Astrocyte (in vitro differentiated cells and primary cell): Measurements from ENCODE around the gene EPHA7. TPM values are rescaled to one million over a fixed set of nuclear protein-coding genes. Genes with fewer than 3 reads are reported as not detected.

Experiments used
- DNase-seq: peaks from one replicate; pipeline ENCODE4 v3.0.0-alpha.2; 2010; ENCODE audit warnings: low read depth
- FAIRE-seq: peaks from 2 replicates; lab custom pipeline; 2011; peaks lifted over from hg19 to GRCh38; lab: Jason Lieb, UNC
- H2AFZ ChIP-seq: 2 replicates; pipeline ENCODE4 v1.6.0; 2012; ENCODE audit warnings: low read depth, low read length, inconsistent platforms
- H3K27ac ChIP-seq: 2 replicates; pipeline ENCODE4 v1.5.1; 2011; ENCODE audit warnings: low read depth, low read length, inconsistent platforms
- H3K27me3 ChIP-seq: 2 replicates; pipeline ENCODE4 v1.6.0; 2011; ENCODE audit warnings: low read length, inconsistent platforms; ENCODE audit not compliant: insufficient read depth
- H3K36me3 ChIP-seq: 2 replicates; pipeline ENCODE4 v1.5.1; 2011; ENCODE audit warnings: low read length, inconsistent platforms; ENCODE audit not compliant: insufficient read depth
- H3K4me1 ChIP-seq: 2 replicates; pipeline ENCODE4 v1.5.1; 2011; ENCODE audit warnings: low read length, inconsistent platforms; ENCODE audit not compliant: insufficient read depth
- H3K4me2 ChIP-seq: 2 replicates; pipeline ENCODE4 v1.6.0; 2012; ENCODE audit warnings: low read length, inconsistent platforms
- H3K4me3 ChIP-seq: 2 replicates; pipeline ENCODE4 v1.5.1; 2011; ENCODE audit warnings: low read depth, mild to moderate bottlenecking, low read length, inconsistent platforms; ENCODE audit not compliant: insufficient read depth
- H3K79me2 ChIP-seq: 2 replicates; pipeline ENCODE4 v1.6.0; 2012; ENCODE audit warnings: mild to moderate bottlenecking, low read length, inconsistent platforms; ENCODE audit not compliant: insufficient read depth
- H3K9ac ChIP-seq: 2 replicates; pipeline ENCODE4 v1.6.0; 2012; ENCODE audit warnings: mild to moderate bottlenecking, low read length, inconsistent platforms
- H3K9me3 ChIP-seq: 2 replicates; pipeline ENCODE4 v1.5.1; 2012; ENCODE audit warnings: low read depth, mild to moderate bottlenecking, low read length, inconsistent platforms; ENCODE audit not compliant: insufficient read depth
- H4K20me1 ChIP-seq: 2 replicates; pipeline ENCODE4 v1.6.0; 2012; ENCODE audit warnings: low read length, inconsistent platforms; ENCODE audit not compliant: insufficient read depth
- H3K27ac Mint-ChIP-seq: one replicate; pipeline ENCODE4 v1.8.0; 2021; ENCODE audit warnings: mild to moderate bottlenecking, mixed read lengths; ENCODE audit not compliant: unreplicated experiment
- H3K27me3 Mint-ChIP-seq: one replicate; pipeline ENCODE4 v1.8.0; 2021; ENCODE audit warnings: low read depth, mixed read lengths; ENCODE audit not compliant: unreplicated experiment
- H3K36me3 Mint-ChIP-seq: one replicate; pipeline ENCODE4 v1.8.0; 2021; ENCODE audit warnings: low read depth, mixed read lengths; ENCODE audit not compliant: unreplicated experiment
- H3K4me1 Mint-ChIP-seq: one replicate; pipeline ENCODE4 v1.8.0; 2021; ENCODE audit warnings: low read depth, mixed read lengths; ENCODE audit not compliant: unreplicated experiment
- H3K4me3 Mint-ChIP-seq: one replicate; pipeline ENCODE4 v1.8.0; 2021; ENCODE audit warnings: mild to moderate bottlenecking, moderate library complexity, mixed read lengths; ENCODE audit not compliant: unreplicated experiment
- H3K9me3 Mint-ChIP-seq: one replicate; pipeline ENCODE4 v1.8.0; 2021; ENCODE audit warnings: mild to moderate bottlenecking, mixed read lengths; ENCODE audit not compliant: unreplicated experiment
- EZH2 ChIP-seq: IDR thresholded peaks from 2 replicates; pipeline ENCODE4 v1.6.1; 2012; ENCODE audit warnings: mild to moderate bottlenecking, low read length, inconsistent platforms; ENCODE audit not compliant: insufficient read depth
- total RNA-seq: library from RNA; stranded (reverse); gene quantifications from 2 replicates; pipeline ENCODE4 v1.2.1, GENCODE V29; 2021
- TF ChIP-seq, protein P1 (sequence below): IDR thresholded peaks from 2 replicates; pipeline ENCODE4 v1.5.1; 2011; ENCODE audit warnings: low read depth, mild to moderate bottlenecking, inconsistent platforms, low read length, moderate library complexity; ENCODE audit not compliant: insufficient read depth

Gene EPHA7
- total RNA-seq, 1 donor from 2014 or later: 0.82 TPM

DNA sequence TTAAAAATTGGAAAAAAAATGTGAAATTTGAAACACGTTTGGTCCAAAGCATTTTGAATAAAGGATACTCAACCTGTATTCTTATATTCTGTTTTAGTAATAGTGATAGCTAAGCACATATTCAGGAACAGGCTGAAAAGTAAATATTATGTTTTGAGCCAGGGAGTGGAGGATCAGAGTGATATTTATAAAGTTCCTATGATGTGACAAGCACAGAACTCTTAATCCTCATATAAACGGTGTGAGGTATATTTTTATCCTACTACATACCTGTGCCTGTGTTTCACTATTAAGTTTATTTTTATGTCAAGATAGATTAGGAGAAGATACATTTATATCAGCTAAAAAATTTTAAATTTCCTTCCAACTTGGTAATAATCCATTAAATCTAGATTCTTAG is 225.5 kb downstream of the EPHA7 start:
- Mint-ChIP-seq H3K4me1 (no peaks in the 10 kb centered on the region), H3K9me3 (peaks cover 2% of the 10 kb centered on the region), H3K27me3 (no peaks in the 10 kb centered on the region), H3K36me3 (no peaks in the 10 kb centered on the region), H3K4me3 (no peak overlapping the region), H3K27ac (no peak overlapping the region)
- no peak overlapping the region for H3K4me2 ChIP-seq
- H3K9ac ChIP-seq: no peak overlapping the region
- no peaks in the 10 kb centered on the region for H3K27me3 ChIP-seq
- no peak for DNase-seq
- no peaks in the 10 kb centered on the region for H3K79me2 ChIP-seq
- H3K9me3 ChIP-seq: no peaks in the 10 kb centered on the region
- no peak for FAIRE-seq
- no peaks in the 10 kb centered on the region for H4K20me1 ChIP-seq
- no peak overlapping the region for H3K27ac ChIP-seq
- H3K4me1 ChIP-seq: no peaks in the 10 kb centered on the region
- no peak overlapping the region for H2AFZ ChIP-seq
- no peak overlapping the region for H3K4me3 ChIP-seq
- TF ChIP-seq EZH2: no peak
- TF ChIP-seq, protein P1, sequence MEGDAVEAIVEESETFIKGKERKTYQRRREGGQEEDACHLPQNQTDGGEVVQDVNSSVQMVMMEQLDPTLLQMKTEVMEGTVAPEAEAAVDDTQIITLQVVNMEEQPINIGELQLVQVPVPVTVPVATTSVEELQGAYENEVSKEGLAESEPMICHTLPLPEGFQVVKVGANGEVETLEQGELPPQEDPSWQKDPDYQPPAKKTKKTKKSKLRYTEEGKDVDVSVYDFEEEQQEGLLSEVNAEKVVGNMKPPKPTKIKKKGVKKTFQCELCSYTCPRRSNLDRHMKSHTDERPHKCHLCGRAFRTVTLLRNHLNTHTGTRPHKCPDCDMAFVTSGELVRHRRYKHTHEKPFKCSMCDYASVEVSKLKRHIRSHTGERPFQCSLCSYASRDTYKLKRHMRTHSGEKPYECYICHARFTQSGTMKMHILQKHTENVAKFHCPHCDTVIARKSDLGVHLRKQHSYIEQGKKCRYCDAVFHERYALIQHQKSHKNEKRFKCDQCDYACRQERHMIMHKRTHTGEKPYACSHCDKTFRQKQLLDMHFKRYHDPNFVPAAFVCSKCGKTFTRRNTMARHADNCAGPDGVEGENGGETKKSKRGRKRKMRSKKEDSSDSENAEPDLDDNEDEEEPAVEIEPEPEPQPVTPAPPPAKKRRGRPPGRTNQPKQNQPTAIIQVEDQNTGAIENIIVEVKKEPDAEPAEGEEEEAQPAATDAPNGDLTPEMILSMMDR: no peak
- H3K36me3 ChIP-seq: no peaks in the 10 kb centered on the region
